Heart right ventricle (tissue), 16 donors: ENCODE results near the gene PLXDC2. TPM values are rescaled to one million over a fixed set of nuclear protein-coding genes. Genes with fewer than 3 reads are reported as not detected.

Experiments
- ATAC-seq, 8 donors: fragments of 200-7000 bp; cut with Tn5 transposase; one replicate each; pipeline ENCODE4 v1.9.1; 2020; ENCODE audit warnings: mild to moderate bottlenecking in 8 of 8, moderate library complexity in 8 of 8, moderate number of reproducible peaks in 1 of 8
- DNase-seq, 2 donors: peaks; one replicate each; pipeline ENCODE4 v3.0.0-alpha.2; 2020
- H3K27ac ChIP-seq, 10 donors: fragments of 200-600 bp; sonication (generic) in 2 of 10; one replicate each; pipeline versions ENCODE4 v1.5.0 to v1.8.0; 2020 to 2022; ENCODE audit warnings: mild to moderate bottlenecking in 3 of 10
- H3K27me3 ChIP-seq, 7 donors: fragments of 200-600 bp; one replicate each; pipeline ENCODE4 v1.8.0; 2021 to 2022; ENCODE audit warnings: mild to moderate bottlenecking in 2 of 7
- H3K36me3 ChIP-seq, 9 donors: fragments of 200-600 bp; sonication (generic) in 1 of 9; one replicate each; pipeline versions ENCODE4 v1.5.0 to v1.8.0; 2020 to 2022; ENCODE audit warnings: mild to moderate bottlenecking in 2 of 9
- H3K4me1 ChIP-seq, 9 donors: fragments of 200-600 bp; sonication (generic) in 1 of 9; one replicate each; pipeline versions ENCODE4 v1.5.0 to v1.8.0; 2020 to 2022; ENCODE audit warnings: mild to moderate bottlenecking in 4 of 9
- H3K4me3 ChIP-seq, 10 donors: fragments of 200-600 bp; sonication (generic) in 2 of 10; one replicate each; pipeline versions ENCODE4 v1.5.0 to v1.8.0; 2020 to 2022; ENCODE audit warnings: mild to moderate bottlenecking in 7 of 10, moderate library complexity in 2 of 10
- H3K9me3 ChIP-seq, 11 donors: fragments of 200-600 bp in 10 of 11; sonication (generic) in 2 of 11; one replicate each; pipeline versions ENCODE4 v1.5.0 to v1.8.0; 2013 to 2022; ENCODE audit warnings: mild to moderate bottlenecking in 2 of 11, control low read depth in 1 of 11, moderate library complexity in 1 of 11
- whole genome bisulfite sequencing, 2 donors: extraction: QIAGEN DNeasy Blood & Tissue Kit; methylation state at CpG; one replicate each; pipeline ENCODE4 v1.1.7; 2013; ENCODE audit warnings: inconsistent platforms in 1 of 2; 5-methylcytosine and 5-hydroxymethylcytosine counted together
- intact Hi-C, 10 donors: fragments of 100-400 bp; cut with DNase I; formaldehyde crosslinking; loops; one replicate each; pipeline versions ENCODE4 v1.11.1 to v1.14.2; 2022
- polyA plus RNA-seq, 2 donors: library from polyadenylated mRNA; stranded (reverse); fragments of 200-250 nt; gene quantifications; one replicate each; pipeline ENCODE4 v1.2.3, GENCODE V29; 2013
- total RNA-seq, 10 donors: library from RNA; stranded (reverse); fragmentation: NEBNext Ultra II Directional in 3 of 10; extraction: Animal tissue kit (Norgen Biotek cat#: 25700) in 3 of 10; gene quantifications; one replicate each; pipeline versions ENCODE4 v1.2.1 to v1.2.4, GENCODE V29; 2021 to 2023
- TF ChIP-seq, protein P1 (sequence below), 9 donors: fragments of 200-600 bp; sonication (generic) in 2 of 9; IDR thresholded peaks; one replicate each; pipeline versions ENCODE4 v1.5.0 to v1.8.0; 2021 to 2022; ENCODE audit warnings: antibody characterized with exemption in 9 of 9, mild to moderate bottlenecking in 5 of 9, moderate library complexity in 1 of 9
- donor health status: Arrhythmogenic right ventricular cardiomyopathy.
- donor health status: ischemic (EF 13 %, LVEDD 7.1; RV severe dilation, severe dysfunction).
- donor health status: healthy with polysubstance abuse.
- donor health status: DM: no; HTN: yes; CAD: no.
- donor health status: DM: no; HTN: no; CAD: no.
- donor health status: ischemic (EF 25% LVEDD 6.9; RV normal size, moderate dysfunction).
- donor health status: ischemic (EF 25% LVEDD 5.7; RV mildly dilated, moderate dysfunction).
- donor health status: healthy.
- donor health status: DM: yes; HTN: yes; CAD: no.
- donor health status: Ischemic cardiomyopathy.
- donor health status: ischemic (EF 35%, LVEDD 5.7; RV mildly dilated, moderate dysfunction).
- donor health status: nonischemic (EF 11% LVEDD 7.7; RV severe dilation, severe dysfunction).
- donor health status: DM: yes; HTN: yes; CAD: no.
- donor health status: PGD.
- donor health status: ischemic (EF 29% LVEDD 5.4; RV normal size, mild dysfunction).
- donor health status: nonischemic (EF 23%, LVEDD 6.1; RV moderate dilation, normal function).

Gene PLXDC2
- total and polyA plus RNA-seq, 12 donors: 4.6 to 26.8 (median 16.9) TPM

GRCh38 chr10:20173046-20173445 is 356.8 kb downstream of the PLXDC2 start:
- Histone ChIP-seq H3K27me3 (no peaks in the 10 kb centered on the region), H3K36me3 (peaks cover 0 to 16% (median 0%) of the 10 kb centered on the region in 9 donors), H3K4me1 (no peaks in the 10 kb centered on the region), H3K9me3 (no peaks in the 10 kb centered on the region), H3K4me3 (no peak overlapping the region), H3K27ac (no peak overlapping the region)
- intact Hi-C loops: no loop called here
- DNase-seq (no peak), ATAC-seq (no peak)
- WGBS, 2 donors: 89 to 91% methylated on average over 3 of the region's 3 CpGs
- TF ChIP-seq, protein P1, sequence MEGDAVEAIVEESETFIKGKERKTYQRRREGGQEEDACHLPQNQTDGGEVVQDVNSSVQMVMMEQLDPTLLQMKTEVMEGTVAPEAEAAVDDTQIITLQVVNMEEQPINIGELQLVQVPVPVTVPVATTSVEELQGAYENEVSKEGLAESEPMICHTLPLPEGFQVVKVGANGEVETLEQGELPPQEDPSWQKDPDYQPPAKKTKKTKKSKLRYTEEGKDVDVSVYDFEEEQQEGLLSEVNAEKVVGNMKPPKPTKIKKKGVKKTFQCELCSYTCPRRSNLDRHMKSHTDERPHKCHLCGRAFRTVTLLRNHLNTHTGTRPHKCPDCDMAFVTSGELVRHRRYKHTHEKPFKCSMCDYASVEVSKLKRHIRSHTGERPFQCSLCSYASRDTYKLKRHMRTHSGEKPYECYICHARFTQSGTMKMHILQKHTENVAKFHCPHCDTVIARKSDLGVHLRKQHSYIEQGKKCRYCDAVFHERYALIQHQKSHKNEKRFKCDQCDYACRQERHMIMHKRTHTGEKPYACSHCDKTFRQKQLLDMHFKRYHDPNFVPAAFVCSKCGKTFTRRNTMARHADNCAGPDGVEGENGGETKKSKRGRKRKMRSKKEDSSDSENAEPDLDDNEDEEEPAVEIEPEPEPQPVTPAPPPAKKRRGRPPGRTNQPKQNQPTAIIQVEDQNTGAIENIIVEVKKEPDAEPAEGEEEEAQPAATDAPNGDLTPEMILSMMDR (IDR thresholded peaks at IDR 0.05): no peak

- Histone ChIP-seq H3K27me3 (no peaks in the 10 kb centered on the region), H3K9me3 (no peaks in the 10 kb centered on the region), H3K4me3 (no peak overlapping the region), H3K27ac (no peak overlapping the region), H3K4me1 (no peaks in the 10 kb centered on the region), H3K36me3 (peaks cover 0 to 34% (median 0%) of the 10 kb centered on the region in 9 donors)
- TF ChIP-seq, protein P1 (IDR thresholded peaks at IDR 0.05): no peak
- intact Hi-C loops: no loop called here
- ATAC-seq (no peak), DNase-seq (no peak)
- 78 to 85% methylated on average over 3 of the region's 3 CpGs for WGBS, 2 donors
Observed at GRCh38 chr10:20175719-20176118, 359.5 kb downstream of the PLXDC2 start.

DNA sequence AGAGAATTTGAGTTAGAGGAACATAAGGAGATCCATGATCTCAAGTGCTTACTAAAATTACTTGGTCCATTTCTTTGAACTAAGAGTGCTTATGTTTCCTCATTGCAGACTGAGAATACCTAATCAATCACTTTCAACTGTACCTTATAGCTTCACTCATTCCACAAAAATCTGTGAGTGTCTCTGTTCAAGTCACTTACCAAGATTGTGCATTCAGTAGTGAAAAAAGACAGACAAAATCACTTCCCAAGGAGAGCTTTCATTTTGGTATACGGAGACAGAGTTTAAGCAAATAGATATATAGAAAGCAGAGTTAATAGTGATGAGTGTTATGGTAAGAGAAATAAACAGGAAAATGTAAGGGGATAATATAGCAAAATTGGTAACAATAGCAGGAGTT is 364.5 kb downstream of the PLXDC2 start:
- TF ChIP-seq, protein P1 (IDR thresholded peaks at IDR 0.05): no peak
- WGBS, 2 donors: 96 to 98% methylated on average over 1 of the region's 1 CpG

DNA sequence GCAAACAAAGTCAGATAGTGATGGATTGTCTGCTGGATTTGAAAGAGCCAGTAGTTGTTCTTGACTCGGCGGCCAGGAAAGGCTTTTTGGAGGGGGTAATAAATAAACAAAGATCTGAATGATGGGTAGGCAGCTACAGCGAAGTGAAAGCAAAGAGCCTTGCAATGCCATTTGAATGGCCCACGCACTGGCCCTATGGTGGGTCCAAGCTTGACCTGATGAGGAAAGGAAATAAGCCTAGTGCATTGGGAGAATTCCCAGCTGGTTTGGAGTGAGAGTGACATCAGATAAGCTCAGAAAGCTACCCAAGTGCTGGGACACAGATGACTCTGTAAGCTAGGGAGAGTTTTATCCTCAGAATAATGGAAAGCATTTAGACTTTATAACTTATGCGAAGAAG is 365.2 kb downstream of the PLXDC2 start:
- ATAC-seq: no peak
- Histone ChIP-seq H3K36me3 (peaks cover 0 to 47% (median 0%) of the 10 kb centered on the region in 9 donors), H3K4me3 (no peak overlapping the region), H3K4me1 (no peaks in the 10 kb centered on the region), H3K27ac (no peak overlapping the region), H3K9me3 (peaks cover 0 to 2% (median 0%) of the 10 kb centered on the region in 11 donors), H3K27me3 (no peaks in the 10 kb centered on the region)
- DNase-seq: no peak
- TF ChIP-seq, protein P1 (IDR thresholded peaks at IDR 0.05): no peak
- intact Hi-C loops: no loop called here
- WGBS, 2 donors: 90 to 92% methylated on average over 5 of the region's 5 CpGs

More for the DNA sequence above, 364.5 kb downstream of the PLXDC2 start:
- DNase-seq: no peak
- Histone ChIP-seq H3K4me1 (no peaks in the 10 kb centered on the region), H3K27ac (no peak overlapping the region), H3K27me3 (no peaks in the 10 kb centered on the region), H3K36me3 (peaks cover 0 to 47% (median 0%) of the 10 kb centered on the region in 9 donors), H3K9me3 (no peaks in the 10 kb centered on the region), H3K4me3 (no peak overlapping the region)
- no peak for ATAC-seq
- intact Hi-C loops: no loop called here
